K562 (cell line): ENCODE measurements around the gene BANP. TPM values are rescaled to one million over a fixed set of nuclear protein-coding genes. Genes with fewer than 3 reads are reported as not detected.

ENCODE experiments used
- CBX1 ChIP-seq: sonication (generic); IDR thresholded peaks from 2 replicates; pipeline ENCODE4 v1.6.1; 2016; ENCODE audit warnings: antibody characterized with exemption, low read depth, mild to moderate bottlenecking
- CHD4 ChIP-seq: fragments of 200-600 bp; sonication (generic); IDR thresholded peaks from 3 replicates; pipeline ENCODE4 v1.6.1; 2012; ENCODE audit warnings: low read depth, mild to moderate bottlenecking, mixed read lengths, low read length, inconsistent platforms; ENCODE audit not compliant: insufficient read depth, insufficient replicate concordance, poor library complexity, severe bottlenecking
- CLOCK ChIP-seq: fragments of 250-450 bp; sonication (Bioruptor Pico); IDR thresholded peaks from 2 replicates; pipeline ENCODE4 v1.4.0; 2020; ENCODE audit warnings: mild to moderate bottlenecking, moderate library complexity, borderline replicate concordance
- COPS2 ChIP-seq: fragments of 450-650 bp; conservative IDR thresholded peaks from 2 replicates; pipeline ENCODE4 v1.6.1; 2016; ENCODE audit warnings: mild to moderate bottlenecking, moderate library complexity
- ETS2 ChIP-seq: IDR thresholded peaks from 2 replicates; pipeline ENCODE4 v1.6.1; 2016; ENCODE audit warnings: borderline replicate concordance, missing genetic modification characterization, mild to moderate bottlenecking, moderate library complexity, missing compliant biosample characterization; ENCODE audit not compliant: poor library complexity, severe bottlenecking
- MCM7 ChIP-seq, 2 experiments: fragments of 450-650 bp; IDR thresholded peaks; 2 replicates each; pipeline ENCODE4 v1.6.1; 2016 to 2018
- MTA1 ChIP-seq: fragments of 450-650 bp; IDR thresholded peaks from 2 replicates; pipeline ENCODE4 v1.6.1; 2017; ENCODE audit warnings: borderline replicate concordance
- PTTG1 ChIP-seq: fragments of 450-650 bp; IDR thresholded peaks from 2 replicates; pipeline ENCODE4 v1.6.1; 2016; ENCODE audit warnings: low read depth, mild to moderate bottlenecking, missing genetic modification characterization, missing compliant biosample characterization
- SIRT6 ChIP-seq: IDR thresholded peaks from one replicate; pipeline ENCODE4 v1.6.1; 2012; ENCODE audit warnings: low read depth, mild to moderate bottlenecking, control low read depth, inconsistent platforms, low read length, moderate library complexity
- YY1 ChIP-seq, 3 experiments: IDR thresholded peaks; 2 replicates each; pipeline ENCODE4 v1.6.1; 2011; ENCODE audit warnings: low read length in 2 of 3, mild to moderate bottlenecking in 2 of 3, moderate library complexity in 2 of 3, borderline replicate concordance in 1 of 3, control low read depth in 1 of 3, low read depth in 1 of 3; ENCODE audit not compliant: insufficient read depth in 3 of 3, insufficient replicate concordance in 2 of 3, control insufficient read depth in 1 of 3, insufficient read length in 1 of 3; ENCODE audit errors: extremely low read depth in 1 of 3
- ZNF24 ChIP-seq: fragments of 450-650 bp; IDR thresholded peaks from 2 replicates; pipeline ENCODE4 v1.6.1; 2016
- ZNF354B ChIP-seq: fragments of 250-450 bp; sonication (Bioruptor Pico); IDR thresholded peaks from 2 replicates; pipeline ENCODE4 v1.4.0; 2020
- ZNF518B ChIP-seq: fragments of 250-450 bp; sonication (Bioruptor Pico); IDR thresholded peaks from 2 replicates; pipeline ENCODE4 v1.5.0; 2021; ENCODE audit warnings: mild to moderate bottlenecking, moderate library complexity
- ZNF586 ChIP-seq: fragments of 450-650 bp; formaldehyde crosslinking; conservative IDR thresholded peaks from 2 replicates; pipeline ENCODE4 v1.4.0; 2020; ENCODE audit warnings: mild to moderate bottlenecking, moderate library complexity
- polyA plus RNA-seq, 8 experiments: library from polyadenylated mRNA; depleted of rRNA in 4 of 8; stranded (reverse) in 5 of 8; unstranded in 3 of 8; fragments of >200 nt; fragmentation: Nextera tagmentation in 2 of 8; fragmentation: Illumina TruSeq in 1 of 8; extraction: Ambion mirVana in 2 of 8; extraction: Trizol in 1 of 8; gene quantifications; 2 replicates each; pipeline versions ENCODE4 v1.2.1 to v1.2.3, GENCODE V29; 2011 to 2014; ENCODE audit warnings: inconsistent platforms in 1 of 8, missing spikeins in 1 of 8
- total RNA-seq, 7 experiments: library from RNA; depleted of rRNA in 6 of 7; stranded (reverse); fragments of >200 nt in 6 of 7; fragmentation: Illumina TruSeq in 2 of 7; extraction: Trizol in 2 of 7; gene quantifications; 2 replicates each; pipeline versions ENCODE4 v1.2.1 to v1.2.3, GENCODE V29; 2011 to 2021; ENCODE audit warnings: low replicate concordance in 1 of 7
- TF ChIP-seq, protein P1 (sequence below), 2 experiments: fragments of 450-650 bp; IDR thresholded peaks; 2 replicates each; pipeline ENCODE4 v1.6.1; 2018; ENCODE audit warnings: mild to moderate bottlenecking in 2 of 2, low read depth in 1 of 2; ENCODE audit not compliant: partially characterized antibody in 2 of 2
- TF ChIP-seq, protein P2 (sequence below), 2 experiments: fragments of 450-650 bp; IDR thresholded peaks; 2 replicates each; pipeline ENCODE4 v1.6.1; 2016

BANP gene
- total and polyA plus RNA-seq, 9 of the 15 experiments (the other 6 are each of a cell fraction or from before 2014, with no cell fraction given), result 4.6 to 22.1 (median 15.6) TPM

- no peak for TF ChIP-seq ETS2
- no peak for TF ChIP-seq ZNF518B (CRISPR knock-in tag)
- TF ChIP-seq, protein P1, sequence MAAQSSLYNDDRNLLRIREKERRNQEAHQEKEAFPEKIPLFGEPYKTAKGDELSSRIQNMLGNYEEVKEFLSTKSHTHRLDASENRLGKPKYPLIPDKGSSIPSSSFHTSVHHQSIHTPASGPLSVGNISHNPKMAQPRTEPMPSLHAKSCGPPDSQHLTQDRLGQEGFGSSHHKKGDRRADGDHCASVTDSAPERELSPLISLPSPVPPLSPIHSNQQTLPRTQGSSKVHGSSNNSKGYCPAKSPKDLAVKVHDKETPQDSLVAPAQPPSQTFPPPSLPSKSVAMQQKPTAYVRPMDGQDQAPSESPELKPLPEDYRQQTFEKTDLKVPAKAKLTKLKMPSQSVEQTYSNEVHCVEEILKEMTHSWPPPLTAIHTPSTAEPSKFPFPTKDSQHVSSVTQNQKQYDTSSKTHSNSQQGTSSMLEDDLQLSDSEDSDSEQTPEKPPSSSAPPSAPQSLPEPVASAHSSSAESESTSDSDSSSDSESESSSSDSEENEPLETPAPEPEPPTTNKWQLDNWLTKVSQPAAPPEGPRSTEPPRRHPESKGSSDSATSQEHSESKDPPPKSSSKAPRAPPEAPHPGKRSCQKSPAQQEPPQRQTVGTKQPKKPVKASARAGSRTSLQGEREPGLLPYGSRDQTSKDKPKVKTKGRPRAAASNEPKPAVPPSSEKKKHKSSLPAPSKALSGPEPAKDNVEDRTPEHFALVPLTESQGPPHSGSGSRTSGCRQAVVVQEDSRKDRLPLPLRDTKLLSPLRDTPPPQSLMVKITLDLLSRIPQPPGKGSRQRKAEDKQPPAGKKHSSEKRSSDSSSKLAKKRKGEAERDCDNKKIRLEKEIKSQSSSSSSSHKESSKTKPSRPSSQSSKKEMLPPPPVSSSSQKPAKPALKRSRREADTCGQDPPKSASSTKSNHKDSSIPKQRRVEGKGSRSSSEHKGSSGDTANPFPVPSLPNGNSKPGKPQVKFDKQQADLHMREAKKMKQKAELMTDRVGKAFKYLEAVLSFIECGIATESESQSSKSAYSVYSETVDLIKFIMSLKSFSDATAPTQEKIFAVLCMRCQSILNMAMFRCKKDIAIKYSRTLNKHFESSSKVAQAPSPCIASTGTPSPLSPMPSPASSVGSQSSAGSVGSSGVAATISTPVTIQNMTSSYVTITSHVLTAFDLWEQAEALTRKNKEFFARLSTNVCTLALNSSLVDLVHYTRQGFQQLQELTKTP (IDR thresholded peaks at IDR 0.05; ENCODE audit: low read depth in 1 of 2, partially characterized antibody in 2 of 2), result no peak
- TF ChIP-seq, protein P2, sequence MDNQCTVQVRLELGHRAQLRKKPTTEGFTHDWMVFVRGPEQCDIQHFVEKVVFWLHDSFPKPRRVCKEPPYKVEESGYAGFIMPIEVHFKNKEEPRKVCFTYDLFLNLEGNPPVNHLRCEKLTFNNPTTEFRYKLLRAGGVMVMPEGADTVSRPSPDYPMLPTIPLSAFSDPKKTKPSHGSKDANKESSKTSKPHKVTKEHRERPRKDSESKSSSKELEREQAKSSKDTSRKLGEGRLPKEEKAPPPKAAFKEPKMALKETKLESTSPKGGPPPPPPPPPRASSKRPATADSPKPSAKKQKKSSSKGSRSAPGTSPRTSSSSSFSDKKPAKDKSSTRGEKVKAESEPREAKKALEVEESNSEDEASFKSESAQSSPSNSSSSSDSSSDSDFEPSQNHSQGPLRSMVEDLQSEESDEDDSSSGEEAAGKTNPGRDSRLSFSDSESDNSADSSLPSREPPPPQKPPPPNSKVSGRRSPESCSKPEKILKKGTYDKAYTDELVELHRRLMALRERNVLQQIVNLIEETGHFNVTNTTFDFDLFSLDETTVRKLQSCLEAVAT (IDR thresholded peaks at IDR 0.05), result no peak
- TF ChIP-seq COPS2, result no peak
- no peak for TF ChIP-seq MTA1
- no peak for TF ChIP-seq YY1 (IDR thresholded peaks at IDR 0.05; ENCODE audit: borderline replicate concordance in 1 of 3, control insufficient read depth in 1 of 3, extremely low read depth in 1 of 3, insufficient read depth in 3 of 3, insufficient read length in 1 of 3, insufficient replicate concordance in 2 of 3, low read depth in 1 of 3, low read length in 2 of 3)
- no peak for TF ChIP-seq ZNF354B (CRISPR knock-in tag)
- TF ChIP-seq MCM7 (IDR thresholded peaks at IDR 0.05), result no peak
- no peak for TF ChIP-seq ZNF24
- no peak for TF ChIP-seq ZNF586
- no peak for TF ChIP-seq CLOCK (CRISPR knock-in tag)
- TF ChIP-seq CHD4, result no peak
- no peak for TF ChIP-seq PTTG1 (tag)
- no peak for TF ChIP-seq SIRT6
- TF ChIP-seq CBX1, result no peak
These were observed 19.7 kb upstream of the BANP start (continued) for GRCh38 chr16:87931504-87931903.
